Kidney capillary endothelial cell (primary cell): ENCODE results near the gene GPR135.
A peak's percentile ranks its signal among the peaks of the same experiment; 100 is the strongest.

ENCODE experiments used
- DNase-seq: peaks from one replicate; pipeline ENCODE4 v3.0.0-alpha.2; 2018; ENCODE audit warnings: low spot score

Gene GPR135

GRCh38 chr14:59424341-59425071, 40.7 kb downstream of the GPR135 start:
- DNase-seq, result no peak

GRCh38 chr14:59422069-59422881, 42.9 kb downstream of the GPR135 start:
- DNase-seq, result peak; percentile 26

GRCh38 chr14:59419303-59419702, 45.9 kb downstream of the GPR135 start:
- DNase-seq, result no peak

GRCh38 chr14:59417311-59417710, 47.9 kb downstream of the GPR135 start:
- no peak for DNase-seq

GRCh38 chr14:59415836-59416602, 49.2 kb downstream of the GPR135 start:
- no peak for DNase-seq
